Measurements from ENCODE around the gene CORO7. TPM values are rescaled to one million over a fixed set of nuclear protein-coding genes. Genes with fewer than 3 reads are reported as not detected.

The CORO7 gene
- total and polyA plus RNA-seq, 9 of the 15 experiments (the other 6 are each of a cell fraction or from before 2014, with no cell fraction given), result 0.45 to 77.2 (median 18.7) TPM

GRCh38 chr16:4404967-4405696, 11.3 kb downstream of the CORO7 start (continued):
- TF ChIP-seq MLLT1 (IDR thresholded peaks at IDR 0.05) (no peak), DIDO1 (tag; IDR thresholded peaks at IDR 0.05; ENCODE audit: low read depth) (no peak), PREB (CRISPR knock-in tag; IDR thresholded peaks at IDR 0.05) (no peak), ZBTB9 (CRISPR knock-in tag; IDR thresholded peaks at IDR 0.05) (no peak), ZNF740 (CRISPR knock-in tag; IDR thresholded peaks at IDR 0.05) (no peak), ZNF740 (tag; IDR thresholded peaks at IDR 0.05) (no peak)

Data from K562 (cell line).